Gastroesophageal sphincter (tissue), 4 donors: Measurements from ENCODE around the gene ZNF521. TPM values are rescaled to one million over a fixed set of nuclear protein-coding genes. Genes with fewer than 3 reads are reported as not detected.

ENCODE experiments used
- ATAC-seq: fragments of 150-250 bp; one replicate; pipeline ENCODE4 v1.9.1; 2016; ENCODE audit warnings: mild to moderate bottlenecking, moderate library complexity
- H3K27ac ChIP-seq, 4 donors: fragments of 200-600 bp; sonication (generic) in 3 of 4; 1 replicate in 3 of 4; 2 replicates in 1 of 4; pipeline ENCODE4 v1.5.1; 2016 to 2019
- H3K27me3 ChIP-seq: fragments of 200-600 bp; sonication (generic); one replicate; pipeline ENCODE4 v1.5.1; 2019
- H3K36me3 ChIP-seq, 2 donors: fragments of 200-600 bp; sonication (generic); one replicate each; pipeline ENCODE4 v1.5.1; 2019; ENCODE audit warnings: control low read depth in 1 of 2
- H3K4me1 ChIP-seq, 3 donors: fragments of 200-600 bp; sonication (generic); 1 replicate in 2 of 3; 2 replicates in 1 of 3; pipeline ENCODE4 v1.5.1; 2016 to 2019; ENCODE audit warnings: control low read depth in 2 of 3
- H3K4me3 ChIP-seq, 2 donors: fragments of 200-600 bp; sonication (generic); one replicate each; pipeline ENCODE4 v1.5.1; 2019; ENCODE audit warnings: mild to moderate bottlenecking in 1 of 2, moderate library complexity in 1 of 2
- H3K9me3 ChIP-seq, 3 donors: fragments of 200-600 bp; sonication (generic); one replicate each; pipeline ENCODE4 v1.5.1; 2017 to 2019; ENCODE audit warnings: control low read depth in 2 of 3
- EP300 ChIP-seq: sonication (generic); formaldehyde crosslinking; IDR thresholded peaks from one replicate; pipeline ENCODE4 v1.6.1; 2017; ENCODE audit warnings: antibody characterized with exemption, mild to moderate bottlenecking
- POLR2A ChIP-seq, 2 donors: fragments of 450-650 bp; IDR thresholded peaks; one replicate each; pipeline ENCODE4 v1.6.1; 2017; ENCODE audit warnings: antibody characterized with exemption in 2 of 2, mild to moderate bottlenecking in 2 of 2, moderate library complexity in 1 of 2
- POLR2AphosphoS5 ChIP-seq: sonication (generic); formaldehyde crosslinking; IDR thresholded peaks from one replicate; pipeline ENCODE4 v1.6.1; 2017; ENCODE audit warnings: antibody characterized with exemption
- WGBS, 2 donors: methylation state at CpG; one replicate each; pipeline ENCODE4 v1.1.5; 2018; ENCODE audit warnings: low coverage in 1 of 2; 5-methylcytosine and 5-hydroxymethylcytosine counted together
- total RNA-seq, 4 donors: library from RNA; depleted of rRNA; stranded (reverse); fragments of >200 nt; gene quantifications; one replicate each; pipeline ENCODE4 v1.1.0, GENCODE V29; 2016
- TF ChIP-seq, protein P1 (sequence below), 4 experiments: fragments of 200-600 bp in 2 of 4; fragments of 450-650 bp in 2 of 4; sonication (generic) in 1 of 4; IDR thresholded peaks; one replicate each; pipeline ENCODE4 v1.5.1; 2017 to 2019; ENCODE audit warnings: antibody characterized with exemption in 4 of 4, mild to moderate bottlenecking in 2 of 4, moderate library complexity in 2 of 4

Gene ZNF521
- total RNA-seq, 4 donors from 2014 or later = 9.9 to 29.3 (median 13.4) TPM

- no peaks in the 10 kb centered on the region for H3K9me3 ChIP-seq
- H3K4me1 ChIP-seq = no peaks in the 10 kb centered on the region
- no peaks in the 10 kb centered on the region for H3K27me3 ChIP-seq
- no peak overlapping the region for H3K4me3 ChIP-seq
- peaks cover 0 to 22% of the 10 kb centered on the region in 2 donors for H3K36me3 ChIP-seq
- no peak for ATAC-seq
- WGBS, 2 donors = 98 to 100% methylated on average over 2 to 6 of the region's 6 CpGs
- H3K27ac ChIP-seq = no peak overlapping the region
- TF ChIP-seq EP300 = no peak
- no peak for TF ChIP-seq POLR2AphosphoS5
- TF ChIP-seq, protein P1, sequence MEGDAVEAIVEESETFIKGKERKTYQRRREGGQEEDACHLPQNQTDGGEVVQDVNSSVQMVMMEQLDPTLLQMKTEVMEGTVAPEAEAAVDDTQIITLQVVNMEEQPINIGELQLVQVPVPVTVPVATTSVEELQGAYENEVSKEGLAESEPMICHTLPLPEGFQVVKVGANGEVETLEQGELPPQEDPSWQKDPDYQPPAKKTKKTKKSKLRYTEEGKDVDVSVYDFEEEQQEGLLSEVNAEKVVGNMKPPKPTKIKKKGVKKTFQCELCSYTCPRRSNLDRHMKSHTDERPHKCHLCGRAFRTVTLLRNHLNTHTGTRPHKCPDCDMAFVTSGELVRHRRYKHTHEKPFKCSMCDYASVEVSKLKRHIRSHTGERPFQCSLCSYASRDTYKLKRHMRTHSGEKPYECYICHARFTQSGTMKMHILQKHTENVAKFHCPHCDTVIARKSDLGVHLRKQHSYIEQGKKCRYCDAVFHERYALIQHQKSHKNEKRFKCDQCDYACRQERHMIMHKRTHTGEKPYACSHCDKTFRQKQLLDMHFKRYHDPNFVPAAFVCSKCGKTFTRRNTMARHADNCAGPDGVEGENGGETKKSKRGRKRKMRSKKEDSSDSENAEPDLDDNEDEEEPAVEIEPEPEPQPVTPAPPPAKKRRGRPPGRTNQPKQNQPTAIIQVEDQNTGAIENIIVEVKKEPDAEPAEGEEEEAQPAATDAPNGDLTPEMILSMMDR (IDR thresholded peaks at IDR 0.05) = no peak
- no peak for TF ChIP-seq POLR2A (IDR thresholded peaks at IDR 0.05)
Measured at GRCh38 chr18:25089470-25089869, 262.5 kb downstream of the ZNF521 start.

DNA sequence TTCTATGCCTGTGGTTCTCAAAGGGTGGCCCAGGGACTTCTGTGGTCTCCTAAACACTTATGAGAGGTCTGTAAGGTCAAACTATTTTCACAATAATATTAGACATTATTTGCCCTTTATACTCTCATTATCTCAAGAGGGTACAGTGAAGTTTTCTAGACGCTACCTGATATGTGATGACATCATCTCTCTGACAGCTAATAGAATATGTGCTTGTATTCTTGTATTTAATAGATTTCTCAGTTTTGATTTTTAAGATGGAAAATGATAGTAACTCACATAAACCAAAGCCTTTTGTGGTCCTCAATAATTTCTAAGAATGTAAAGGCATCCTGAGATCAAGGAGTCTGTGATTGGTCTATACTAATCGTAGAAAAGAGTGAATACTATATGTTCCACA lies 265.1 kb downstream of the ZNF521 start:
- Histone ChIP-seq H3K27ac (no peak overlapping the region), H3K9me3 (no peaks in the 10 kb centered on the region), H3K4me1 (no peaks in the 10 kb centered on the region), H3K27me3 (no peaks in the 10 kb centered on the region), H3K4me3 (no peak overlapping the region), H3K36me3 (peaks cover 0 to 22% of the 10 kb centered on the region in 2 donors)
- ATAC-seq = no peak
- 86 to 100% methylated on average over 1 to 2 of the region's 2 CpGs for WGBS, 2 donors
- TF ChIP-seq POLR2A (IDR thresholded peaks at IDR 0.05) = no peak
- TF ChIP-seq, protein P1 (IDR thresholded peaks at IDR 0.05) = no peak
- no peak for TF ChIP-seq POLR2AphosphoS5
- no peak for TF ChIP-seq EP300

DNA sequence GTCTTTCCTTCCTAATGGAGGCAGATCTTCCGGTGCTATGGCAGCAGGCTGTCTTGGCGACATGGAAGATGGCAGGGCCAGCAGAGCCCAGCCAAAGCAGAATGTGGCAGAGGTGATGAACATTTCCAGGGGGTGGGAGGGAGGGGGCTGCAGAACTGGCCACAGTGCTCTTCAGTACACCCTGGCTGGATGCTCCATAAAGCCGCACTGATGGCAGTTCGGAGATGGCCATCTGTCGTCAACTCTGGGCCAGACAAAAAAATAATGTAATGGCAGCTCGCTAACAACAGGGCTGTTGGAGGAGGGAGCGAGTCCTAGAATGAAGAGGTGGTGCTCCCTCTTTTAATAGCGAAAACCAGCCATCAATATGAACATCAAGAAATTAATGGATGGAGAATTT lies 271.0 kb downstream of the ZNF521 start:
- TF ChIP-seq EP300 (no peak), POLR2A (IDR thresholded peaks at IDR 0.05) (no peak), POLR2AphosphoS5 (no peak)
- TF ChIP-seq, protein P1 (IDR thresholded peaks at IDR 0.05) = no peak
- Histone ChIP-seq H3K9me3 (no peaks in the 10 kb centered on the region), H3K36me3 (no peaks in the 10 kb centered on the region), H3K4me3 (no peak overlapping the region), H3K27ac (no peak overlapping the region), H3K4me1 (no peaks in the 10 kb centered on the region), H3K27me3 (no peaks in the 10 kb centered on the region)
- WGBS, 2 donors = 96 to 100% methylated on average over 3 to 8 of the region's 8 CpGs
- ATAC-seq = no peak

GRCh38 chr18:25080211-25080610 lies 271.8 kb downstream of the ZNF521 start:
- no peaks in the 10 kb centered on the region for H3K27me3 ChIP-seq
- no peak overlapping the region for H3K4me3 ChIP-seq
- no peak for ATAC-seq
- WGBS, 2 donors = 62 to 68% methylated on average over 7 to 10 of the region's 10 CpGs
- no peaks in the 10 kb centered on the region for H3K9me3 ChIP-seq
- no peak overlapping the region for H3K27ac ChIP-seq
- H3K36me3 ChIP-seq = no peaks in the 10 kb centered on the region
- TF ChIP-seq EP300 (no peak), POLR2A (IDR thresholded peaks at IDR 0.05) (no peak), POLR2AphosphoS5 (no peak)
- TF ChIP-seq, protein P1 (IDR thresholded peaks at IDR 0.05) = no peak
- no peaks in the 10 kb centered on the region for H3K4me1 ChIP-seq

DNA sequence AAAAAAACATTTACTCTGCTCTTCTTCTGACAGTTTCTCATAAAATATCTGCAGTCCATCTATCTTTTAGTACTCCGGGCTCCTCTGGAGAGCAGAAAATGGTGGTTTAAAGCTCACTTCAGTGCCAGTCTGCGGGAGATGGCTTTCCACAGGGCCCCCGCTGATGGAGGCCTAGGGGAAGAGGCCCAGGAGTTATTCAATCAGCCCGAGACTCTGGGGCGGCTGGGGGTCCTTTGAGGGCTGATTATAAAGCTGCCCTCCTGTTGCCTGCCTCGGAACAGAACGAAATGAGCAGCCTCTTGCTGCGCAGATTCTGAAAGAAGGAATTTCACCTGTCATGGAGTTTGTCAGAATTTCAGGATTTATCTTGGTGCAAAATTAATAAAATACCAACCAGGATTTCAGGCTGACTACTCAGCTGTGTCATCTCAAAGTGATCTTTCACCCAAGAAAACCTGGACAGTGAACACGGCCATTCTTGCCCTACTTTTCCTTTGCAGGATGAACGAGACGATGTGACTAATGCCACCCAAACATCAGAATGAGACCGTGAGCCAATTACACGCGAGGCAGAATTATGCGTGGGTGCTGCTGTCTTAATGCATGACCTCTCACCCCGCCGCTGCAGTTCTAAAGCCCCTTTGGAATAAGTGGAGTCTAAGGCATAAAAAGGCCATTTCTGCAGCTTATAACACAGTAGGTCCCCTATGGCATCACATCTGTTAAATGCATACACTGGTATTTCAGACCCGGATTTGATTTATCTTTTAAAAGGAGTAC lies 273.8 kb downstream of the ZNF521 start:
- H3K27me3 ChIP-seq = no peaks in the 10 kb centered on the region
- WGBS, 2 donors = 86 to 88% methylated on average over 11 to 18 of the region's 18 CpGs
- H3K4me3 ChIP-seq = no peak overlapping the region
- H3K9me3 ChIP-seq = no peaks in the 10 kb centered on the region
- no peaks in the 10 kb centered on the region for H3K36me3 ChIP-seq
- no peaks in the 10 kb centered on the region for H3K4me1 ChIP-seq
- TF ChIP-seq POLR2AphosphoS5 = no peak
- no peak for TF ChIP-seq EP300
- TF ChIP-seq, protein P1 (IDR thresholded peaks at IDR 0.05) = no peak
- TF ChIP-seq POLR2A (IDR thresholded peaks at IDR 0.05) = no peak
- H3K27ac ChIP-seq = no peak overlapping the region
- no peak for ATAC-seq
